H9 (cell line): ENCODE data around the gene ZNF618. TPM values are rescaled to one million over a fixed set of nuclear protein-coding genes. Genes with fewer than 3 reads are reported as not detected.

Source experiments
- DNase-seq: peaks from one replicate; pipeline ENCODE4 v3.0.0-alpha.2; 2017
- H2AFZ ChIP-seq: one replicate; pipeline ENCODE4 v1.6.1; 2013; ENCODE audit warnings: mild to moderate bottlenecking, low read length, control low read depth, moderate library complexity
- H2AK5ac ChIP-seq: 2 replicates; pipeline ENCODE4 v1.6.1; 2013; ENCODE audit warnings: low read length, control low read depth, mixed read lengths; ENCODE audit not compliant: insufficient read length
- H2BK120ac ChIP-seq: one replicate; pipeline ENCODE4 v1.6.1; 2013; ENCODE audit warnings: low read depth, mild to moderate bottlenecking, low read length, control low read depth, inconsistent platforms; ENCODE audit not compliant: poor library complexity, severe bottlenecking
- H2BK12ac ChIP-seq: 2 replicates; pipeline ENCODE4 v1.6.1; 2013; ENCODE audit warnings: low read length, control low read depth, mixed read lengths, low read depth; ENCODE audit not compliant: insufficient read length
- H2BK15ac ChIP-seq: 2 replicates; pipeline ENCODE4 v1.6.1; 2013; ENCODE audit warnings: low read depth, low read length, control low read depth
- H2BK20ac ChIP-seq: one replicate; pipeline ENCODE4 v1.6.1; 2013; ENCODE audit warnings: low read depth, mild to moderate bottlenecking, low read length, control low read depth, inconsistent platforms; ENCODE audit not compliant: poor library complexity, severe bottlenecking
- H2BK5ac ChIP-seq: 2 replicates; pipeline ENCODE4 v1.6.1; 2013; ENCODE audit warnings: low read length, control low read depth, mixed read lengths; ENCODE audit not compliant: insufficient read length
- H3K14ac ChIP-seq: 2 replicates; pipeline ENCODE4 v1.6.1; 2013; ENCODE audit warnings: low read length, control low read depth; ENCODE audit not compliant: insufficient read depth
- H3K18ac ChIP-seq: 2 replicates; pipeline ENCODE4 v1.6.1; 2013; ENCODE audit warnings: low read depth, mild to moderate bottlenecking, mixed read lengths, low read length, control low read depth; ENCODE audit not compliant: insufficient read length
- H3K23ac ChIP-seq: 2 replicates; pipeline ENCODE4 v1.6.1; 2013; ENCODE audit warnings: low read length, control low read depth, mixed read lengths, low read depth; ENCODE audit not compliant: insufficient read length
- H3K23me2 ChIP-seq: 2 replicates; pipeline ENCODE4 v1.6.1; 2013; ENCODE audit warnings: low read depth, mild to moderate bottlenecking, mixed read lengths, low read length, control low read depth; ENCODE audit not compliant: insufficient read length, poor library complexity, severe bottlenecking
- H3K27ac ChIP-seq: 2 replicates; pipeline ENCODE4 v1.5.1; 2013; ENCODE audit warnings: low read length, control low read depth, mixed read lengths, low read depth; ENCODE audit not compliant: insufficient read length
- H3K27me3 ChIP-seq: 2 replicates; pipeline ENCODE4 v1.6.1; 2013; ENCODE audit warnings: low read length, control low read depth, inconsistent platforms; ENCODE audit not compliant: insufficient read depth
- H3K4ac ChIP-seq: 2 replicates; pipeline ENCODE4 v1.6.1; 2013; ENCODE audit warnings: low read depth, mild to moderate bottlenecking, control low read depth, inconsistent platforms, low read length, moderate library complexity
- H3K4me1 ChIP-seq: 2 replicates; pipeline ENCODE4 v1.6.1; 2013; ENCODE audit warnings: low read length, control low read depth, inconsistent platforms; ENCODE audit not compliant: insufficient read depth
- H3K4me2 ChIP-seq: 2 replicates; pipeline ENCODE4 v1.6.1; 2013; ENCODE audit warnings: low read length, control low read depth, mixed read lengths; ENCODE audit not compliant: insufficient read length, insufficient read depth
- H3K56ac ChIP-seq: 2 replicates; pipeline ENCODE4 v1.6.1; 2013; ENCODE audit warnings: low read depth, mild to moderate bottlenecking, mixed read lengths, low read length, control low read depth; ENCODE audit not compliant: insufficient read length
- H3K79me1 ChIP-seq: 2 replicates; pipeline ENCODE4 v1.6.1; 2013; ENCODE audit warnings: low read depth, mild to moderate bottlenecking, moderate library complexity, low read length, control low read depth, inconsistent platforms; ENCODE audit not compliant: insufficient read depth, poor library complexity, severe bottlenecking
- H3K79me2 ChIP-seq: 2 replicates; pipeline ENCODE4 v1.6.1; 2013; ENCODE audit warnings: low read length, control low read depth, inconsistent platforms; ENCODE audit not compliant: insufficient read depth
- H3K9ac ChIP-seq: 2 replicates; pipeline ENCODE4 v1.6.1; 2013; ENCODE audit warnings: low read length, control low read depth, mixed read lengths; ENCODE audit not compliant: insufficient read length; ENCODE audit errors: extremely low read depth
- H3K9me3 ChIP-seq: one replicate; pipeline ENCODE4 v1.6.1; 2013; ENCODE audit warnings: low read depth, low read length, inconsistent platforms; ENCODE audit not compliant: control insufficient read depth
- H3T11ph ChIP-seq: one replicate; pipeline ENCODE4 v1.6.1; 2013; ENCODE audit warnings: mild to moderate bottlenecking, low read length, control low read depth, inconsistent platforms
- H4K20me1 ChIP-seq: one replicate; pipeline ENCODE4 v1.6.1; 2013; ENCODE audit not compliant: control insufficient read depth, insufficient read length, insufficient read depth
- H4K5ac ChIP-seq: 2 replicates; pipeline ENCODE4 v1.6.1; 2013; ENCODE audit warnings: low read depth, mild to moderate bottlenecking, mixed read lengths, low read length, control low read depth; ENCODE audit not compliant: insufficient read length
- H4K8ac ChIP-seq: replicated peaks from 2 replicates; pipeline ENCODE4 v1.6.1; 2013; ENCODE audit warnings: low read length, control low read depth, mixed read lengths, low read depth; ENCODE audit not compliant: insufficient read length
- H4K91ac ChIP-seq: 2 replicates; pipeline ENCODE4 v1.6.1; 2013; ENCODE audit warnings: low read depth, mild to moderate bottlenecking, moderate library complexity, mixed read lengths, low read length, control low read depth; ENCODE audit not compliant: insufficient read length
- H3K27ac Mint-ChIP-seq, 3 experiments: 2 replicates in 2 of 3; 3 replicates in 1 of 3; pipeline ENCODE4 v1.8.0; 2020 to 2021; ENCODE audit warnings: mixed read lengths in 3 of 3, mild to moderate bottlenecking in 1 of 3, moderate library complexity in 1 of 3
- H3K27me3 Mint-ChIP-seq: 2 replicates; pipeline ENCODE4 v1.8.0; 2021; ENCODE audit warnings: low read depth, mild to moderate bottlenecking, moderate library complexity, mixed read lengths
- H3K36me3 Mint-ChIP-seq, 3 experiments: 2 replicates in 2 of 3; 3 replicates in 1 of 3; pipeline ENCODE4 v1.8.0; 2020 to 2021; ENCODE audit warnings: low read depth in 3 of 3, mixed read lengths in 3 of 3; ENCODE audit not compliant: insufficient read depth in 1 of 3
- H3K4me1 Mint-ChIP-seq, 2 experiments: 2 replicates each; pipeline ENCODE4 v1.8.0; 2020; ENCODE audit warnings: mixed read lengths in 2 of 2
- H3K4me3 Mint-ChIP-seq, 2 experiments: 2 replicates in 1 of 2; 3 replicates in 1 of 2; pipeline ENCODE4 v1.8.0; 2020 to 2021; ENCODE audit warnings: mild to moderate bottlenecking in 2 of 2, mixed read lengths in 2 of 2, moderate library complexity in 1 of 2
- H3K9me3 Mint-ChIP-seq, 2 experiments: 2 replicates in 1 of 2; 3 replicates in 1 of 2; pipeline ENCODE4 v1.8.0; 2020; ENCODE audit warnings: mild to moderate bottlenecking in 2 of 2, mixed read lengths in 2 of 2, moderate library complexity in 1 of 2
- WGBS: extraction: QIAGEN DNeasy Blood & Tissue Kit; methylation state at CpG from one replicate; pipeline ENCODE4 v1.1.7; 2013; ENCODE audit warnings: missing lambda C conversion rate, low lambda C conversion rate, mixed read lengths; ENCODE audit not compliant: insufficient read length; ENCODE audit errors: extremely low coverage; 5-methylcytosine and 5-hydroxymethylcytosine counted together
- total RNA-seq: library from RNA; stranded (reverse); gene quantifications from 2 replicates; pipeline ENCODE4 v1.2.1, GENCODE V29; 2021
- TF ChIP-seq, protein P1 (sequence below): fragments of 200-600 bp; sonication (generic); conservative IDR thresholded peaks from 3 replicates; pipeline ENCODE4 v1.8.0; 2021; ENCODE audit warnings: antibody characterized with exemption, mild to moderate bottlenecking

ZNF618 gene
- total RNA-seq, 1 experiment from 2014 or later: 13.6 TPM

DNA sequence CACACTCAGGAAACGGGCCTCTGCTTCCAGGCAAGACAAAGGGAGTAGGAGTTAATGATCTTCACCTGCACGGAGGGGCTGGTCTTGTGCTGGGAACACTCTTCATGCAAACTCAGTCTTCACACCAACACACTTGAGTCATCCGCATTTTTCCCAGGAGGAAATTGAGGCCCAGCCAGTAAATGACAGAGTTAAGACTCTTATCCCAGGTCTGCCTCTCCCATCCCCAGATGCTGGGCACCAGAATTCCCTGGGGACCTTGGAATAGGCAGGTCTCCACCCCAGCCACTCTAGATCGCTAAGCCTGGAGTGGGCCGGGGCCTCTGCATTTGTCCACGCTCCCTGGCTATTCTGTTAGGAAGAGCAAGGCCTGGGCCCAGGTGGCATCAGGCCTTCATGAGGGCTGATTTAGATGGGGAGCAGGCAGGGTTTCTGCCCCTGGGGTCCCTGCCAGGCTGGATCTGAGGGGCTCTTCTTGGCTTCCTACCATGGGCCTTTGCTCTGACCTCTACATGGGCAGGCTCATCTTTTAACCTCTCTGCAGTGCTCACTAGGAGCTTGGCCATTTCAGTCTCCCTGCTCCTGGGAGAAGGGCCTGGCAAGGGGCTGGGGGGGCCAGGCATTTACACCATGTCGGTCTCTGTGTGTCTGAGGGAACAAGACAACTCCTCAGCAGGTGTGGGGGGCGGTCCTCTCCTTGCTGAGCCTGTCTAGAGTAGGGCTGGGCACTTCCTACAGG is 124.7 kb downstream of the ZNF618 start:
- Mint-ChIP-seq H3K36me3 (peaks cover 3 to 27% (median 9%) of the 10 kb centered on the region in 3 experiments; a peak in 5 of 7 replicates), H3K4me1 (0 out of 4 replicates have a peak, but pooled peaks cover 0 to 2% of the 10 kb centered on the region in 2 experiments), H3K27ac (peak overlapping the region in 2 of 3 experiments; percentile 61 to 78; a peak in 3 of 7 replicates), H3K4me3 (no peak overlapping the region), H3K9me3 (no peaks in the 10 kb centered on the region), H3K27me3 (no peaks in the 10 kb centered on the region)
- Histone ChIP-seq H2BK5ac (no peak overlapping the region), H3K9ac (no peak overlapping the region), H2BK12ac (no peak overlapping the region), H3K14ac (no peak overlapping the region; the same call in 1 of the 2 replicates), H3K27me3 (no peaks in the 10 kb centered on the region), H2AFZ (no peak overlapping the region), H4K91ac (no peak overlapping the region), H3K9me3 (no peaks in the 10 kb centered on the region), H3K56ac (no peak overlapping the region), H3K4ac (no peak overlapping the region), H4K8ac (no peak overlapping the region), H3K4me2 (no peak overlapping the region), H3T11ph (no peak overlapping the region), H3K79me1 (no peaks in the 10 kb centered on the region), H3K18ac (no peak overlapping the region), H3K79me2 (no peaks in the 10 kb centered on the region), H4K20me1 (no peaks in the 10 kb centered on the region), H3K23me2 (peaks cover 3% of the 10 kb centered on the region), H3K4me1 (no peaks in the 10 kb centered on the region), H2BK120ac (no peak overlapping the region), H3K23ac (no peak overlapping the region), H2BK20ac (no peak overlapping the region), H3K27ac (no peak overlapping the region), H2AK5ac (no peak overlapping the region), H2BK15ac (no peak overlapping the region), H4K5ac (no peak overlapping the region)
- WGBS: no CpG with 5 or more reads among the region's 8 CpGs
- TF ChIP-seq, protein P1, sequence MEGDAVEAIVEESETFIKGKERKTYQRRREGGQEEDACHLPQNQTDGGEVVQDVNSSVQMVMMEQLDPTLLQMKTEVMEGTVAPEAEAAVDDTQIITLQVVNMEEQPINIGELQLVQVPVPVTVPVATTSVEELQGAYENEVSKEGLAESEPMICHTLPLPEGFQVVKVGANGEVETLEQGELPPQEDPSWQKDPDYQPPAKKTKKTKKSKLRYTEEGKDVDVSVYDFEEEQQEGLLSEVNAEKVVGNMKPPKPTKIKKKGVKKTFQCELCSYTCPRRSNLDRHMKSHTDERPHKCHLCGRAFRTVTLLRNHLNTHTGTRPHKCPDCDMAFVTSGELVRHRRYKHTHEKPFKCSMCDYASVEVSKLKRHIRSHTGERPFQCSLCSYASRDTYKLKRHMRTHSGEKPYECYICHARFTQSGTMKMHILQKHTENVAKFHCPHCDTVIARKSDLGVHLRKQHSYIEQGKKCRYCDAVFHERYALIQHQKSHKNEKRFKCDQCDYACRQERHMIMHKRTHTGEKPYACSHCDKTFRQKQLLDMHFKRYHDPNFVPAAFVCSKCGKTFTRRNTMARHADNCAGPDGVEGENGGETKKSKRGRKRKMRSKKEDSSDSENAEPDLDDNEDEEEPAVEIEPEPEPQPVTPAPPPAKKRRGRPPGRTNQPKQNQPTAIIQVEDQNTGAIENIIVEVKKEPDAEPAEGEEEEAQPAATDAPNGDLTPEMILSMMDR: no peak
- peak; percentile 17 for DNase-seq
